Duodenal mucosa (tissue), 2 donors: Measurements from ENCODE around the gene SUN5.
"Not testable (repeated sequence)": the region's sequence is repeated elsewhere in the genome, so short reads cannot be mapped to it uniquely, and the experiment has no call there.

ENCODE experiments used
- H3K27ac ChIP-seq: one replicate; pipeline ENCODE4 v1.7.0; 2013; ENCODE audit warnings: low read depth, low read length
- H3K27me3 ChIP-seq, 2 donors: one replicate each; pipeline ENCODE4 v1.7.0; 2013; ENCODE audit warnings: low read length in 2 of 2, control low read depth in 1 of 2; ENCODE audit not compliant: insufficient read depth in 2 of 2, control insufficient read depth in 1 of 2
- H3K36me3 ChIP-seq, 2 donors: one replicate each; pipeline ENCODE4 v1.7.0; 2013; ENCODE audit warnings: low read length in 2 of 2, control low read depth in 1 of 2; ENCODE audit not compliant: insufficient read depth in 2 of 2, control insufficient read depth in 1 of 2
- H3K4me1 ChIP-seq, 2 donors: one replicate each; pipeline ENCODE4 v1.7.0; 2013; ENCODE audit warnings: low read length in 2 of 2, control low read depth in 1 of 2; ENCODE audit not compliant: insufficient read depth in 2 of 2, control insufficient read depth in 1 of 2
- H3K4me3 ChIP-seq, 2 donors: one replicate each; pipeline ENCODE4 v1.7.0; 2013; ENCODE audit warnings: low read length in 2 of 2, low read depth in 1 of 2
- H3K9ac ChIP-seq, 2 donors: one replicate each; pipeline ENCODE4 v1.7.0; 2013; ENCODE audit warnings: low read length in 2 of 2, low read depth in 1 of 2
- H3K9me3 ChIP-seq, 2 donors: one replicate each; pipeline ENCODE4 v1.7.0; 2013; ENCODE audit warnings: low read length in 2 of 2, control low read depth in 1 of 2; ENCODE audit not compliant: control insufficient read depth in 1 of 2

The SUN5 gene

DNA sequence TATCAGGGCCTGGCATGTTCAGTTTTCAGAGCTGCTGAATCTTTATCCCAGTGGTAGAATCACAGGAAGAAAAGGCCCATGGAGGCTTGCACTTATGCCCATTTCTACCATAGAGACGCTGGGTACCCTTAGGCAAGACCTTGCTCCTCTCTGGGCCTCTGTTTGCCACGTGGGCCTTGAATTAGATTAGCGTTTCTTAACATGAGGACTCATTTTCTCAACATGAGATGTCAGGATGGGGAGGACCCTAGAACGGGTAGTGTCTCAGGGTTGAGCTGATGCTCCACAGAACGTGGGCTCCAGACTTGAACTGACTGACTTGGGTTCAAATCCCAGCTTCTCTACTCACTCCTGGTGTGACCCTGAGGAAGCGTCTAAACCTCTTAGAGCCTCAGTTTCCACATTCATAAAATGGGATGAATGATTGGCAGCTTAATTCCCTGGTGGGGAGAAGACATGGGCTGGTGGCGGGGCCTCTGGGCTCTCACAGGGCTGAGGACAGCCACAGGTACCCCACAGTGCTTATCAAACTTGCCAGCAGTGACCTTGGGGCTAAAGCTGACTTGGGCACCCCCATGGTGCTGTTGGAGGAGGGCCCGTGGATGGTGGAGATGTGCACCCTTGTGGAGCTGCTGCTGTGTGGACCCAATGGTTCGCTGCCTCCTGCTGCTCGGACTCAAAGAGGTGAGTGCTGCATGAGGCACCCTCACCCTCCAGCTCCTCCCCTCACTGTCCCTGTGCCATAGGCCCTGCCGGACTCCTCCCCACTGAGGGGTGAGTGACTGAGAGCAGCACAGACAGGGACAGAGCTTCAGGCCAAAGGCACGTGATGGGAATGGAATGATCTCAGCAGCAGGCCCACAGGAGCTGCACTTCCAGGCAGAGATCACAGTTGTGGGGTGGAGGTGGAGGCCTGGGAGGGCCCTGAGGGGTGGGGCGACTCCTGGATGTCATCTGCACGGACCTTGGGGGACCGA is 28.2 kb downstream of the SUN5 start:
- no peak overlapping the region for H3K4me3 ChIP-seq
- H3K36me3 ChIP-seq: no peaks in the 10 kb centered on the region
- H3K4me1 ChIP-seq: peaks cover 7 to 10% of the 10 kb centered on the region in 2 donors
- no peak overlapping the region for H3K27ac ChIP-seq
- H3K27me3 ChIP-seq: no peaks in the 10 kb centered on the region
- H3K9ac ChIP-seq: no peak overlapping the region
- H3K9me3 ChIP-seq: no peaks in the 10 kb centered on the region

DNA sequence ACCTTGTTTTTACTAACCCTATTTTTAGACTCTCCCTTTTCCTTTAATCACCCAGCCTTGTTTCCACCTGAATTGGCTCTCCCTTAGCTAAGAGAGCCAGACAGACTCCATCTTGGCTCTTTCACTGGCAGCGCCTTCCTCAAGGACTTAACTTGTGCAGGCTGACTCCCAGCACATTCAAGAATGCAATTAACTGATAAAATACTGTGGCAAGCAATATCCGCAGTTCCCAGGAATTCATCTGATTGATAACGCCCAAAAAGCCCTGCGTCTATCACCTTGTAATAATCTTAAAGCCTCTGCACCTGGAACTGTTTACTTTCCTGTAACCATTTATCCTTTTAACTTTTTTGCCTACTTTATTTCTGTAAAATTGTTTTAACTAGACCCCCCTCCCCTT is 29.1 kb downstream of the SUN5 start:
- H3K27ac ChIP-seq, H3K4me3 ChIP-seq, H3K9ac ChIP-seq, H3K27me3 ChIP-seq, H3K36me3 ChIP-seq, H3K9me3 ChIP-seq: not testable (repeated sequence)
- H3K4me1 ChIP-seq: peaks cover 10 to 16% of the 10 kb centered on the region in 2 donors

DNA sequence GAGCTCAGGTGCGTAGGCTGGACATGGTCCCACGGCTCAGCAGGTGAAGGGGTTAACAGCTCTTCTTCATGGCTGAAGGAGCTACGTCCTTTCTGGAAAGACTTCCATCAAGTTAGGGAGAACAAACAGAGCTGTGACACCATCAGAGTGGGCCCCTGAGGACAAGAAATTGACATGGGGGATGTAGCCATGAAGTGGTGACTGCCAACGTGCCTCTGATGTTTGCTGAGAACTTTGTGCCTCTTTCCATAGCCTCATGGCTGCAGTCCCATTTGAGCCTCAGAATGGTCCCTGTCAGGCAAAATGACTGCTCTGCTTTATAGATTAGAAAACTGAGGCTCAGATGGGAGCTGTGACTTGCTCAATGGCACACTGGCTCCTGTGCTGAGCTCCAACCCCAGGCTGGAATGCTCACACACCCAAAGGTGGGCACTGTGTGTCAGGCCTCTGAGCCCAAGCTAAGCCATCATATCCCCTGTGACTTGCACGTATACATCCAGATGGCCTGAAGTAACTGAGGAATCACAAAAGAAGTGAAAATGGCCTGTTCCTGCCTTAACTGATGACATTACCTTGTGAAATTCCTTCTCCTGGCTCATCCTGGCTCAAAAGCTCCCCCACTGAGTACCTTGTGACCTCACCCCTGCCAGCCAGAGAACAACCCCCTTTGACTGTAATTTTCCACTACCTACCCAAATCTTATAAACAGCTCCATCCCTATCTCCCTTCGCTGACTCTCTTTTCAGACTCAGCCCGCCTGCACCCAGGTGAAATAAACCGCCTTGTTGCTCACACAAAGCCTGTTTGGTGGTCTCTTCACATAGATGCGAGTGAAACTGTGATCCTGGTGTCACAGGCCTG is 29.8 kb downstream of the SUN5 start:
- H3K4me3 ChIP-seq, H3K9ac ChIP-seq, H3K27ac ChIP-seq, H3K27me3 ChIP-seq, H3K9me3 ChIP-seq, H3K36me3 ChIP-seq: not testable (repeated sequence)
- peaks cover 12 to 23% of the 10 kb centered on the region in 2 donors for H3K4me1 ChIP-seq

DNA sequence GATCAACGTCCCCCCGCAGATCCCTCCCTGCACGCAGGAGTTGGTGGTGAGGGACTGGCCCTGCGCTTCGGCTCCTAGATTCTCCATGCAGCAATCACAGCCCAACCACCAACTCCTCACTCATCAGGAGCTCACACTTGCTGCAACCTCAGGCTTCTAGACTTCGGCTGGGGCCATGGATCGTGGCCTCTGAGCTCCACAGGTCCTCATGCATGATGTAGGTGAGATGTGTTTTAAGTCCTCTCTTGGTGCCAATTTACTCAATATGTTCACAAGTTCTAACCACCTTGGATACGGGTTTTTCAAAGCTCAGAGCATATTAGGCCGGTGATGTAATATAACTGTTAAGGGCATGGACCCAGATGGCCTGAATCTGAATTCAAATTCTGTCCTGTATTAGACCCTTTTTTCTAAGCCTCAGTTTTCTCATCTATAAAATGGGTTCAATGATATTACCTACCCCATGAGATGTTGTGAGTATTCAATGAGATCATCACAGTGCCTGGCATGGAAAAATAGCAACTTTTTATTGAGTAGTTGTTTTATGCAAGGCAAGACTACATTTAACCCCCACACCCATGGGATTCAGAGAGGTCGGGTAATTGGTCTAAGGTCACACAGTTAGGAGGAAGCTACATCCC is 31.0 kb downstream of the SUN5 start:
- Histone ChIP-seq H3K4me3 (no peak overlapping the region), H3K9ac (no peak overlapping the region), H3K36me3 (no peaks in the 10 kb centered on the region), H3K9me3 (no peaks in the 10 kb centered on the region), H3K4me1 (peaks cover 15 to 31% of the 10 kb centered on the region in 2 donors), H3K27me3 (no peaks in the 10 kb centered on the region), H3K27ac (no peak overlapping the region)

DNA sequence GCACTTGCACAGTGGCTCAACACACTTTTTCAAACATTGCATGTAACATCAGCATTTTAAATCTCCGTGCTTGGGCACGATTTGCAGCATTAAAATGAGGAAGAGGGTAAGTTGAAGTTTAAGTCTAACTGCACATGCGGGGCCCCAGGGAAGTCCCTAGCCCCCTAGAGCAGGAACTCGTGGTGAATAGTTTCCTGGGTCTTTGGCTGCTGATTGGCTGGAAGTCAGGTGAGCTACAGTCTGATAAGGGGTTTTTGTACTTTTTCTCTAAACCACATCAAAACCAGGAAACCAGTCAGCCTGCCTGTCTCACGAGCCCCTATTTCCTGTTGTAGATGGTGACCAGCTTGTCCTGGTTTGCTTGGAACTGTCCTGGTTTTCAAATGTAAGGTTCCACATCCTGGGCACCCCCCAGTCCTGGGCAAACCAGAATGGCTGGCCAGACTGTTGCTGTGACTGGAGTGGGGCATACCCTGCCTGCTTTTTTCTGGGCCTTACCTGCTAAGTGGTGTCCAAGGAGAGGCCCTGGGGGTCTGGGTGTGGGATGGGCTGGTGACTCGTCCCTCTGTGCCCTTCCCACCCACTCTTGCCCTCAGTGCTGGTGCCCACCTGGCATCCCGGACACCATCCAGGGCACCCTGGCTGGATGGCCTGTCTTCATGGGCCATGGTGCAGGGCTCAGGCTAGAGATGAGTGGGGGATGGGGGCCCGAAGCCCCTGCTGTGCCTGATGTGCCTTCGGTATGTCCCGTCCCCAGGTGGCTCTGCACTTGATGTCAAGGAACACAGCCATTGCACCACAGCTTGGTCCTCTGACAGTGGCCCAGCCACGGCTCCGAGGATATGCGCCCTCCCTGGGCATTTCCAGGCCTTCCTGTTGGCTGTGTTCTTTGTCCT is 31.8 kb downstream of the SUN5 start:
- Histone ChIP-seq H3K27me3 (no peaks in the 10 kb centered on the region), H3K9ac (no peak overlapping the region), H3K27ac (peak overlapping the region; percentile 1), H3K4me1 (peaks cover 15 to 31% of the 10 kb centered on the region in 2 donors), H3K36me3 (no peaks in the 10 kb centered on the region), H3K9me3 (no peaks in the 10 kb centered on the region), H3K4me3 (peak overlapping the region in 1 of 2 donors; percentile 3)

DNA sequence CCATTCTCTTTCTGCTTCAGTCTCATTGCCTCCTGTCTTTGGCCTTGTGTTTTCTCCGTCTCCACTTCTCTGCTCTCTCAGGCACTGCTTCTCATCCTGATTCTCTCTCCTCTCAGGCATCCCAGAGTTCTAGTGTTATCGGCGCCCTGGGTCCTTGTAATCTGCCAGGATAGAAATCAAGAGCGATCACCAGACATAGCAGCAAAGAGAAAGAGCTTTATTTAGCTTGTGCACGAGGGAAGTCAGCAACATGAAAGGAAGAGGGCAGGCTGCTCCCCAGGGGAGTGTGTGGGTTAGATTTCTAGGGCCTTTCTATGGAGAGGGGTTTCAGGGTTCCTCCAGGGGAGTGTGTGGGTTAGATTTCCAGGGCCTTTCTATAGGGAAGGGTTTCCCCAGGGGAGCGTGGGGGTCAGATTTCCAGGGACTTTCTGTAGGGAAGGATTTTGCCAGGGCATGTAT is 32.5 kb downstream of the SUN5 start:
- Histone ChIP-seq H3K27ac (no peak overlapping the region), H3K4me3 (peak overlapping the region in 1 of 2 donors; percentile 29)

DNA sequence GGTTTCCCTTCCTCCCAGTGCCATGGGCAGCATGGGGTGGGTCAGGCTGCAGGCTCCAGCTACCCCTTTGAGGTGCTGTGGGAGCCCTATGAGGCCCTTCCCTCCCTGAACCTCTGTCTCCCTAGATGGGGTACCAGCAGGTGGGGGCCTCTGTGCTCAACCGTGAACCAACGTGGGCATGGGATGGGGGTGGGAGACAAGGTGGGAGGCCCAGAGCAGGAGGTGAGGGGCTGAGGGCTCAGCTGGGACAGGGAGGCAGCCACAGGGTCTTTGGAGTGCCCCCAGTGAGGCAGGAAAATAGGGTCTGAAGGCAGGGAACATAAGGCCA is 33.3 kb downstream of the SUN5 start:
- Histone ChIP-seq H3K36me3 (no peaks in the 10 kb centered on the region), H3K4me3 (no peak overlapping the region), H3K9ac (no peak overlapping the region), H3K27me3 (no peaks in the 10 kb centered on the region), H3K4me1 (peaks cover 15 to 40% of the 10 kb centered on the region in 2 donors), H3K9me3 (no peaks in the 10 kb centered on the region), H3K27ac (no peak overlapping the region)

More for the DNA sequence above, 32.5 kb downstream of the SUN5 start:
- Histone ChIP-seq H3K9ac (no peak overlapping the region), H3K27me3 (no peaks in the 10 kb centered on the region), H3K36me3 (no peaks in the 10 kb centered on the region), H3K9me3 (no peaks in the 10 kb centered on the region), H3K4me1 (peaks cover 15 to 33% of the 10 kb centered on the region in 2 donors)

DNA sequence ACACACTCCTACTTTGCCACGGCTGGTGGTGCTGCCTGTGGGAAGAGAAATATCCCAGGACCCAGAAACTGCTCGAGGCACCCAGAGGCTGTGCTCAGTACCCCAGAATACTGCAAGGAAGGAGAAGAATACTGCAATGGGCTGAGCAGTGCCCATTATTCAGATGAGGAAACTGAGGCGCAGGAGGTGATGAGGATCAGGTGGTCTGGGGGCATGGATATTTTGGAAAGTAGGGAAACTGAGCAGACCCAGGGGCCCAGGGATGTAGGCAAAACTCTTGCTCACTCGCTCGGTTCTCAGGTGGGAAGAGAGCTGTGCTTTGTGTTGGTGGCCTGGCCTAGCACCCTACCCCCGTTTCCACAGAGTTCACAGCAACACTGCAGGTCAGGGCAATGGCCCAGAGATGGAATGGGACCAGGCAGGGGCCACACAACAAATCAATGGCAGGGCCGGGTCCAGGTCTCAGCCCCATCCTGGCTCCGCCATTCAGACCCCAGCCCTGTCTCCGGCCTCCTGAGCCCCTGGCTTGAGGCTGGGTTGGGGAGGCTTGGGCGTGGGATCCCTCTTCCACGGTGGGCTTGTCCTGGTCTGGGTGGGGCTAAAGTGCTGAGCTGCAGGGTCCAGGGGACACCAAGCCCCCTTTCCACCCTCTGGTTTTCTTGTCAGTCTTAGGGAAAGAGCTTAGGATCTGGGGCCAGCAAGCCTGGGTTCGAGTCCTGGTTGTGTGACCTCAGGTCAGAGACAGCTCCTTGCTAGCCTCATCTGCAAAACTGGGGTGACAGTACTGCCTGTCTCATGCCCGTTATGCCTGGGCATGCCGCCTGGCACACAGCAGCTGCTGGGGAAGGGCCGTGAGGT is 33.9 kb downstream of the SUN5 start:
- Histone ChIP-seq H3K27ac (no peak overlapping the region), H3K9me3 (no peaks in the 10 kb centered on the region), H3K9ac (no peak overlapping the region), H3K36me3 (no peaks in the 10 kb centered on the region), H3K4me1 (peaks cover 15 to 40% of the 10 kb centered on the region in 2 donors), H3K27me3 (no peaks in the 10 kb centered on the region), H3K4me3 (no peak overlapping the region)
